ENCODE measurements around the gene CRPPA. TPM values are rescaled to one million over a fixed set of nuclear protein-coding genes. Genes with fewer than 3 reads are reported as not detected.
"Not testable (repeated sequence)": the region's sequence is repeated elsewhere in the genome, so short reads cannot be mapped to it uniquely, and the experiment has no call there.

The CRPPA gene
- total RNA-seq: 1.1 and 1.2 TPM in 2 replicates

- intact Hi-C loops (cut with micrococcal nuclease): loop anchor here (2.0 to 10.0 kb wide), 6 partner anchors 159 to 1523 kb away; partner anchors contain the start of genes AHR, SNX13 and TSPAN13
These were observed at the start of gene CRPPA for GRCh38 chr7:16421333-16422102. TSS of gene CRPPA (minus strand) at chr7:16421538. CDS start at chr7:16421322, 216 bp downstream.

- intact Hi-C loops (cut with micrococcal nuclease): no loop called here
These were observed 44.4 kb upstream of the CRPPA start, which contains the start of gene SOSTDC1 for GRCh38 chr7:16465469-16466361. TSS of gene SOSTDC1 (minus strand) at chr7:16465738. CDS start at chr7:16465668, 70 bp downstream.

- intact Hi-C loops (cut with micrococcal nuclease): no loop called here
These were observed 42.8 kb upstream of the CRPPA start for GRCh38 chr7:16463949-16464715.

- intact Hi-C loops (cut with micrococcal nuclease): no loop called here
These were observed 42.2 kb upstream of the CRPPA start for GRCh38 chr7:16463520-16463919.

GRCh38 chr7:16462431-16462889 lies 41.1 kb upstream of the CRPPA start:
- intact Hi-C loops (cut with micrococcal nuclease): no loop called here

- intact Hi-C loops (cut with micrococcal nuclease): no loop called here
These were observed 39.6 kb upstream of the CRPPA start for GRCh38 chr7:16460789-16461493.

GRCh38 chr7:16456303-16456702 lies 35.0 kb upstream of the CRPPA start:
- intact Hi-C loops (cut with micrococcal nuclease): not testable (repeated sequence)

- intact Hi-C loops (cut with micrococcal nuclease): no loop called here
These were observed 34.3 kb upstream of the CRPPA start for GRCh38 chr7:16455591-16455990.

GRCh38 chr7:16450366-16450765 lies 29.0 kb upstream of the CRPPA start:
- intact Hi-C loops (cut with micrococcal nuclease): no loop called here

- intact Hi-C loops (cut with micrococcal nuclease): no loop called here
These were observed 26.5 kb upstream of the CRPPA start for GRCh38 chr7:16447876-16448275.

GRCh38 chr7:16446508-16446907 lies 25.2 kb upstream of the CRPPA start:
- intact Hi-C loops (cut with micrococcal nuclease): no loop called here

- intact Hi-C loops (cut with micrococcal nuclease): not testable (repeated sequence)
These were observed 22.5 kb upstream of the CRPPA start for GRCh38 chr7:16443871-16444270.

GRCh38 chr7:16438988-16439387 lies 17.6 kb upstream of the CRPPA start:
- intact Hi-C loops (cut with micrococcal nuclease): no loop called here

GRCh38 chr7:16436306-16436705 lies 15.0 kb upstream of the CRPPA start:
- intact Hi-C loops (cut with micrococcal nuclease): no loop called here

- intact Hi-C loops (cut with micrococcal nuclease): loop anchor here (5.0 kb wide), 1 partner anchor 484 kb away; no protein-coding TSS in a partner anchor
These were observed 12.3 kb upstream of the CRPPA start for GRCh38 chr7:16433568-16434122.

GRCh38 chr7:16432425-16432731 lies 11.0 kb upstream of the CRPPA start:
- intact Hi-C loops (cut with micrococcal nuclease): loop anchor here (1.0 to 5.0 kb wide), 2 partner anchors 133 to 485 kb away; no protein-coding TSS in a partner anchor

GRCh38 chr7:16431646-16432424 lies 10.5 kb upstream of the CRPPA start:
- intact Hi-C loops (cut with micrococcal nuclease): loop anchor here (1.0 to 5.0 kb wide), 2 partner anchors 133 to 485 kb away; no protein-coding TSS in a partner anchor

GRCh38 chr7:16430133-16430532 lies 8.8 kb upstream of the CRPPA start:
- intact Hi-C loops (cut with micrococcal nuclease): loop anchor here (5.0 kb wide), 1 partner anchor 487 kb away; no protein-coding TSS in a partner anchor

- intact Hi-C loops (cut with micrococcal nuclease): loop anchor here (10.0 kb wide), 3 partner anchors 326 to 1516 kb away; partner anchors contain the start of genes SNX13 and TSPAN13
These were observed 7.3 kb upstream of the CRPPA start for GRCh38 chr7:16428672-16429071.

Data from T-helper 2 cell treated with Interferon-gamma antibody and Interleukin-4, amounts not matched to agents 100 ng/mL and 5 ng/mL, for 36 hours (primary cell).